ENCODE measurements around the gene TNFSF8.

DNA sequence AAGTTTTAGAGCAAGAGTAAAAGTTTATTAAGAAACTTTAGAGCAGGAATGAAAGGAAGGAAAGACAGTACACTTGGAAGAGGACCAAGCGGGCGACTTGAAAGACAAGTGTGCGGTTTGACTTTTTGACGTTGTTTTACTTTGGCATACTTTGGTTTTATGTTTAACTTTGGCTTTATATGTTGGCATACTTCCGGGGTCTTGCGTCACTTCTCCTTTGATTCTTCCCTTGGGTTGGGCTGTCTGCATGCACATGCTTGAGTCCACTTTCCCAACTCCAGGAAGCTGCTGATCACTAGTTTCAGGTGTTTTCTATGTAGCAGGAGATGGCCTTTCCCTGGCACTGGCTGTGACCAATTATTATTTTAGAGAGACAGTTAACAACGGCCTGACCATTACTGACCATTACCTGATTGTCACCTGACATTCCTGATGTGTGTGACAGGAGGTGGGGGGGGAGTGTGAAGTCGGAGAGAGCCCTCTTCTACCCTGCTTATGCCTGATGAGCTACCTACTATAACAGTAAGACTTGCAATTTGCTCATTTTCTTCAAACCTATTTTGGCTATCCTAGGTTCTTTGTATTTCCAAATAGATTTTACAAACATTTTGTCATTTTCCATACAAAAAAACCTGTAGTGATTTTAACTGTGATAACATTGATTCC lies 45.5 kb downstream of the TNFSF8 start:
- TF ChIP-seq, protein P1, sequence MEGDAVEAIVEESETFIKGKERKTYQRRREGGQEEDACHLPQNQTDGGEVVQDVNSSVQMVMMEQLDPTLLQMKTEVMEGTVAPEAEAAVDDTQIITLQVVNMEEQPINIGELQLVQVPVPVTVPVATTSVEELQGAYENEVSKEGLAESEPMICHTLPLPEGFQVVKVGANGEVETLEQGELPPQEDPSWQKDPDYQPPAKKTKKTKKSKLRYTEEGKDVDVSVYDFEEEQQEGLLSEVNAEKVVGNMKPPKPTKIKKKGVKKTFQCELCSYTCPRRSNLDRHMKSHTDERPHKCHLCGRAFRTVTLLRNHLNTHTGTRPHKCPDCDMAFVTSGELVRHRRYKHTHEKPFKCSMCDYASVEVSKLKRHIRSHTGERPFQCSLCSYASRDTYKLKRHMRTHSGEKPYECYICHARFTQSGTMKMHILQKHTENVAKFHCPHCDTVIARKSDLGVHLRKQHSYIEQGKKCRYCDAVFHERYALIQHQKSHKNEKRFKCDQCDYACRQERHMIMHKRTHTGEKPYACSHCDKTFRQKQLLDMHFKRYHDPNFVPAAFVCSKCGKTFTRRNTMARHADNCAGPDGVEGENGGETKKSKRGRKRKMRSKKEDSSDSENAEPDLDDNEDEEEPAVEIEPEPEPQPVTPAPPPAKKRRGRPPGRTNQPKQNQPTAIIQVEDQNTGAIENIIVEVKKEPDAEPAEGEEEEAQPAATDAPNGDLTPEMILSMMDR (conservative IDR thresholded peaks at IDR 0.05) = no peak
- TF ChIP-seq EZH2 (IDR thresholded peaks at IDR 0.05; ENCODE audit: low read depth) = no peak

All from PC-9 (cell line).